Stimulated activated CD4-positive, alpha-beta T cell treated with anti-CD3 and anti-CD28 coated beads, Interleukin-1b, Interleukin-23, amount 100 ng/mL, for 4 hours (primary cell): ENCODE results near the gene ETNPPL.
"Not testable (repeated sequence)": the region's sequence is repeated elsewhere in the genome, so short reads cannot be mapped to it uniquely, and the experiment has no call there.

Experiments used
- DNase-seq, 2 donors: peaks; one replicate each; pipeline ENCODE4 v3.0.0-alpha.2; 2020; ENCODE audit warnings: low read depth in 2 of 2

ETNPPL gene

DNA sequence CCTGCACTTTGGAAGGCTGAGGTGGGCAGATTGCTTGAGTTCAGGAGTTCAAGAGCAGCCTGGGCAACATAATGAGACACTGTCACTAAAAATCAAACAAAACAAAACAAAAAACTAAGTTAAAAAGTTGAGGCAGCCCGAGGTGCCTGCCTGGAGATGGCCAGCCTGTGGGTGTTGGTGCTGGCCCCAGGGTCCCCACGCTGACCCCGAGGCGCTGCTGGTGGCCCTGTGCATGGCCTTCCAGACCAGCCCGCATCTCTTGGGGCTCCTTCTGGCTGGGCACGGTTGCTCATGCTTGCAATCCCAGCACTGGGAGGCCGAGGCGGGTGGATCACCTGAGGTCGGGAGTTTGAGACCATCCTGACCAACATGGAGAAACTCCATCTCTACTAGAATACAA is 4.4 kb downstream of the ETNPPL start:
- no peak for DNase-seq

DNA sequence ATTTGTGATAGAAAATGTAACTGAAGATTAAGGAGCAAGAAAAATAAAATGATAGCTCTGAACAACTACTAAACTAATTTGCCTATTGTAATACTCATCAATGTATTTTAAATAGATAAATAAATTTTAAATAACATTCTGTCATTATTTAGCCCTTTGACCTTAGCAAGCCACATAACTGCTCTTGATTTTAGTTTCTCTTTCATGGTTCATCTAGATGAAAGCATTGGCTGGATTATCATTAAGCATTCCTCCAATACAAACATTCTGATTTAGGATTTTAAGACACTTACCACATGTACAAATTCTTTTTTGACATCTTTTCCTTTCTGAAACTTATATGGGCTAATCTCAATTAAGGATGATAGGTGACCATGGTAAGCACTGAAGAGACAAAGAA is 8.5 kb downstream of the ETNPPL start:
- DNase-seq: no peak

DNA sequence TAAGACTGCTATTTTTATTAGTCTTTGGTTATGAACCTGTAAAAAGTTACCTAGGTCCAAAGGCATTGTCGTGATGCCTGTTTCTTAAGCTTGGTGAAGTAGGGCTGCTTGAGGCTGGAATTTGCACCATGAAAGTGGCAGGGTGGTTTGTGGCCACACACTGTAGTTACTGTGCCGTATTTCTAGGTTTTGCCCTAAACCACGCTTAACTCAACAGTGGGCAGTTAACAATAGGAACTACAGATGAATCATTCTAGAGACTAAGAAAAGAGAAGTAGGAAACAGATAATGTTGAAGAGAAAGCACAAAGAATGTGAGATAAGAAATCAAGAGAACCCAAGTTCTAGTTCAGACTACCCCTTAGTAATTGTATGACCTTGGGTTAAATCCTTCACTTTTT is 11.5 kb downstream of the ETNPPL start:
- DNase-seq: no peak

GRCh38 chr4:108749119-108749518 is 13.7 kb downstream of the ETNPPL start:
- DNase-seq: no peak

DNA sequence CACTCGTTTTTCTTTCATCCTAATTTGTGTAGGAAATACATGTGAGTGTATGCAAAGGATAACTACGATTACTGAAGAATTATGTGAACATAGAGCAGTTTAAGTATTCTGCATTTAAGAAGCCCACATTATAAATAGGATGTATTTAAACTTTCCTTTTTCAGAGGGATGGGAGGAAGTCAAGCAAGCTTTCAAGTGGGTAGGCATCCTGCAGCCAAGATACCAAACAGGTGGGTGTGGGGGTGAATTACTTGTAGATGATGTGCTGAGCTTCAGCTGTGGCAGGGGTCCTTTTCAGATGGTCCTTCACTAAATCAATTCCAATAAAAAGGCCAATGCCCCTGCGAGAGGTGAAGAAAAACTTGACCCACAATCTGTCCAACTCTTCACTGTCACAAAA is 16.3 kb downstream of the ETNPPL start:
- no peak for DNase-seq

DNA sequence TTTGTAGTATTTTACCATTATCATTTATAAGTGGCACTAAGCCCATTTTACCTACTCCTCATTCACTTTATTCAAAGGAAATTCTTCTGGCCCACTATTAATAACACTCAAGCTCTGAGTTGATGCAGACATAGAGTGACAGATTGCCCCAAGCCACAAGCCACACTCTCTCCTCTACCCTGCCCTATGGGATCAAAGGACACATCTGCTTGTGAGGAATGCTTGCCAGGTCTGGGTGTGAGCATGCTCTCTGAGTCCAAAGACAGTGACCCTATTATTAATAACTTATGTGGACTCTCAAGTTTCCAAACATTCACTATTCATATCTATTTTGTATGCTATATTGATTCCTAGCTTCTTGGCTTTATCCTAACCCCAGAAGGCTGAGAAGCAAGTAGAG is 18.5 kb downstream of the ETNPPL start:
- no peak for DNase-seq

DNA sequence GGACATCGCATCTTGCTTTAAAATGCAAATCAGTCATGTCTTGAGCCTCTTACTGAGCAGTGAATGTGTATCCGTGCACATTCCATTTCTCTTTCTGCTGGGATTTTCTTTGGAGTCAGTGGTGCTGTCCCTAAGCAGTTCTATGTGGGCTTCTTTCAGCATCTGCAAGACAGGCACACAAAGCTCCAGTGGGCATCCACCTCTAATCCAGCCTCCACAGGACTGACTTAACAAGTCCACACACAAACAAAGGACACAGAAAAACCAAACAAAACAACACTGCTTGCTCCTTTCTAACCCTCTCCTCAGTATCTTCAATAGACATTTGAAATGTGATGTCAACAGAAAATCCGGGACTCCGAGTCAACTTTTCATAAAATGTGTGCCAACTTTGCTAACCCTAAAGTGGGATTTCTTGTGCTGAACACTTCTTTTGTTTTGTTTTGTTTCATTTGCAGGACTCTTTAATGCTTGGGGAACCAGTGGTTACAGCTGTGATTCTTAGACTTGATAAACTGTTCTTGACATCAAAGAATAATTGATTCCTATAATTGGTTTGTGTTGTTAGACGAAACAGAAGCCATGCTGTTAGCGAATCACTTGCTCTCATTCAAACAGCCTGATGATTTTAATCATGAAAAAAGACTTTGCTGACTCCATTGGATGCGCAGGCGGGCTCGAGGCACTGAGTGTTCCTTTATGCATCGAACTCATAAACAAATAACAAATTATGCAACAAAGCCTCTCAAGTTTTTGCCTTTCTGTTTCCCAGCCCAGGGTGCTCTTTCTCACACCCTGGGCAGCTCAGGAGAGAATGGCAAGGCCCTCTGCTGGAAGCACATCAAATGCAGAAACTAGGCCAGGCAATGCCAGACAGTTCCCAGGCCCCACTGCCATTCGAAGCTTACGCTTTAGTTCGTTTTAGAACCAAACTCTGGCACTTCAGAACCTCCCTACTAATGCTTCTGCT is 20.1 kb downstream of the ETNPPL start:
- no peak for DNase-seq

DNA sequence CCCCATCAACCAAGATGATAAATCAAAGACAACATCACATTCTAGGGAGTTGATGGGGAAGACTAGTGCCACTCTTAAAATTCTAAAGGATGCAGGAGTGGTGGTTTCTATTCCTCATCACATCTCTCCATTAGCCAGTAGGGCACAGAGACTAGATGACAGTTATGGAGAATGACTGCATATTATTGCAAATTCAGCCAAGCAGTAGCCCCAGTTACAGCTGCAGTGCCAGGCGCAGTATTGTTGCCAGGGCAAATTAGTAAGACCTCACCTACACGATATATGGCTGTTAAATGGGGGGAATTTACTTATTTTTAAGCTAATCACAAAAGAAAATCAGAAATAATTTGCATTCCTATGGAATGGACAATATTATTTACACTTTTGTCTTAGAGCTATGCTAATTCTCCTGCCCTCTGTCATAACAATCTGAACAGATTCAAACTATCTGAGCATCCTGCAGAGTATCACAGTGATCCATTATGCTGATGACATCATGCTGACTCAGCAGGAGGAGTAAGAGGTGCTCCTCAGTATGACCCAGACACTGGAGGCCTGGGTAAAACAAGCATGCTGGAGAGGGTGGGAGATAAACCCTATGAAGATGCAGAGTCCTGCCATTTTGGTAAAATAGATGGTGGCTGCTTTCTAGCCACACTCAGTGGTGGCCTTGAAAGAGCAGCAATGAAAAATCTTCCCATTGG is 24.7 kb downstream of the ETNPPL start:
- no peak for DNase-seq

- no peak for DNase-seq
Observed at GRCh38 chr4:108731006-108731405, 31.8 kb downstream of the ETNPPL start.

- DNase-seq: no peak
Observed at GRCh38 chr4:108730579-108730978, 32.3 kb downstream of the ETNPPL start.

- DNase-seq: no peak
Observed at GRCh38 chr4:108729731-108730130, 33.1 kb downstream of the ETNPPL start.

DNA sequence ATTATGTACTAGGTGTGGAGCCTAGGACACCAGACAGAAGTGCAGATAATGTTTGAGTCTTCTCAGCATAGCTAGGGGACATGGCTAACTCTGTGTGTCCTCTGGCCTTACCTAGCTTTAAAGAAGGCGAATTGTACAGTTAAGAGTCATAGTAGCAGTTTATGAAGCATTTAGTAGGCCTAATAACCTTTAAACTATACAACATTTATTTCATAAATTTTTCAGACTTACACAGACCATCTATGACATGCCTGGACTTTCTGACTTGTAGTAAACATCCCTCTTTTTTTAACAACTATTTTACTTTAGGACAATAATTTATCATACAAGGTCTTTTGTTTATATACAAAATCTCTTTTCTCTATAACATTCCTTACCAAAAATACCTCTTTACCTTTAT is 37.4 kb downstream of the ETNPPL start:
- DNase-seq: no peak

DNA sequence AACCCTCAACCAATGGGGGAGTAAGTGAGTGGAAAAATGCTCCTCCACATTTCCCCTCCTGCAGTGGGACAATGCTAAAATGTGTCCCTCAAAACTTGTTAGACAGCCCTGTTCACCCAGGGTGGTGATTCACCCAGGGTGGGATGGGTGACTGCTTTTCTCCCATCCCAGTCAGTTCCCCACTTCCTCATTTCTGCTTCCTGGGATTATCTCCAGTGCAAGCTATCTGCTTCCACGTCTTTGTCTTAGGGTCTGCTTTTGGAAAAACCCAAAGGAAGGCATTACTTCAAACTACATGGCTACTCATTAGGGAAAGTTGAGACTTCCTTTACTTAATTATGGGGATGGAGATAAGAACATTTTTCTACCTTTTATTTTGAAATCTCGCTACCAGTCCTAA is 45.5 kb downstream of the ETNPPL start:
- DNase-seq: no peak

GRCh38 chr4:108716340-108716739 is 46.5 kb downstream of the ETNPPL start:
- DNase-seq: no peak

GRCh38 chr4:108714880-108715279 is 48.0 kb downstream of the ETNPPL start:
- DNase-seq: no peak

GRCh38 chr4:108710578-108710977 is 52.3 kb downstream of the ETNPPL start:
- not testable (repeated sequence) for DNase-seq

DNA sequence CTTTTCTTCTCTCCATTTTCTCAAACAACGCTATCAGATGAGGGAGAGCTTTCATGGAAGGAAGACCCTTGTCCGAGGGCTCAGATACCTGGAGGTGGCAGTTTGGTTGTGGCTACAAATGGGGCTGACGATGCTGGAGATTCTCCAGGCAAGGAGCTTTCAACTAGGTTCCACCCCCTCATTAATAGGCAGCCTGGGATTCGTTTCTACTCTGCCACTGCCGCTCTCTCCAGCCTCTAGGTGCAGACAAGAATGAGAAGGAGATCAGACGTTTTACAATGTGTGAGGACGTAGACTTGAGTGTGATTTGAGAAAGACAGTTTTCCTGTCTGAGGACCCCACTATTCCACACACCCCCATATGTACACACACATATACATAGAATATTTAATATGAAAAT is 53.1 kb downstream of the ETNPPL start:
- DNase-seq: no peak

DNA sequence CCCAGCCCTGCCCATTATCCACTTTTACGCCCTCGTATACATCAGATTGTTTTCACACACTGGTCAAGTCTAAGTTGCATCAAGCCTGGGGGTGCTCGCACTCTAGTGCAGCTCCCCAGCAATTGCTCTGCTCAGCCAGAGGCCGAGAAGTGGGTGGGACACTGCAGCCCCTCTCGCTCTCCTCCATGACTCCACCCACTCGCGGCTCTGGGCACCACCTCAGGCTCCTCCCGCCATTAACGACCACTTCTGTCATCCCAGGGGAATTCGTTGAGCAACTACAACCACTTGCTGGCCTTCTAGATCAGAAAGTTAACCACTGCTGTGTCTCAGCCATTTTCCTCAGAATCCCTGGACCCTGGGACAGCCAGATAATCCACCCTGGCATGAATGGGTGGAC is 53.6 kb downstream of the ETNPPL start:
- no peak for DNase-seq

DNA sequence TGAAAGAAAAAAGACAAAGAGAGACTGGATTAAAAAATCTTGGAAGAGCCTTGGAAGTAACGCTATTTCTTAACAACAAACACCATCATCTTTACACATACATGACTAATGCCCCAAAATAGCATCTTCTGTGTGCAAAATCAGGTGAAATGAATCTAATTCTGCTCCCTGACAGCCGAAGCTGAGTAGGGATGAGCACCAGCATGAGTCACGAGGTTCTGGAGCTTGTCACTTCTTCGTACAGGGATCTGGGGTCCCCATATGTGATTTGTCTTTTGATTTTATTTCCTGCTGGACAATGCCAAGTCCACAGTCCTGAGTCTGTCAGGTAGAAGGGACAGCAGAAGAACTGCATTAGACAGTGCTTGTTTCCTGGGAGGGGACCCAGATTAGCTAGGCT is 56.6 kb downstream of the ETNPPL start:
- no peak for DNase-seq

- no peak for DNase-seq
Observed at GRCh38 chr4:108703966-108704365, 58.9 kb downstream of the ETNPPL start.

DNA sequence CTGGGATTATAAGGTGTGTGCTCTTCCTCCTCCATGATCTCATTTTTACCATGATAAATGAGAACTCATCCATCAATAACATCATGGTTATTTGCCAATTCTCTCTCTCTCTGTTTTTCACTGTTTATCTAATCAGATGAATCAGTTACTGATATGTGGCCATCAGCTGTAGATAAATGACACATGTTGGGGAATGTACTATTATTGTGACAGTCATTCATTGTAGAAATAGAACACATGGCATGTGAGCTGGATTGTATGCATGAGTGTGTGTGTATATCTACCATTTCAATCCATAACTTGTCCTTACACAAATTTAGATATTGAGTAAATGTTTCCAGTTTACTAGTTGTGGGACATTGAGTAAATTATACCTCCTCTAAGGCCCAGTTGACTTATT is 59.5 kb downstream of the ETNPPL start:
- DNase-seq: no peak

DNA sequence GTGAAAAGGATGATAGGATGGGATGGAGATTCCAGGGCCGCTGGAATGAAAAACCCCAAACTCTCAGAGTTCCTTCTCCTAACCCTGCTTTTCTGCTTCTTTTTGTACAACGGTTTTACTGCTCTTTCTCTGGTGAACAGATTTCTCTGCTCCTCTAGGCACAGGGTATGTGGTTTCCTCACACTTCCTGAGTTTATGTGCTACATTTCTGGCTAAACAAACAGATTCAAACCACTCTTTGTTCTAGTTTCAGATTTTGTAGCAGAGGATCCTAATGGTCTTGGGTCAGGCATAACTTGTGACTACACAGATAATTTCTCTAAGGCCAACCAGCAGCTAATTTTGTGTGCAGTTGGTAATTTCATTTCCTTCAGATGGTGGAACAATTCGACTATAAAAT is 59.9 kb downstream of the ETNPPL start:
- DNase-seq: no peak

DNA sequence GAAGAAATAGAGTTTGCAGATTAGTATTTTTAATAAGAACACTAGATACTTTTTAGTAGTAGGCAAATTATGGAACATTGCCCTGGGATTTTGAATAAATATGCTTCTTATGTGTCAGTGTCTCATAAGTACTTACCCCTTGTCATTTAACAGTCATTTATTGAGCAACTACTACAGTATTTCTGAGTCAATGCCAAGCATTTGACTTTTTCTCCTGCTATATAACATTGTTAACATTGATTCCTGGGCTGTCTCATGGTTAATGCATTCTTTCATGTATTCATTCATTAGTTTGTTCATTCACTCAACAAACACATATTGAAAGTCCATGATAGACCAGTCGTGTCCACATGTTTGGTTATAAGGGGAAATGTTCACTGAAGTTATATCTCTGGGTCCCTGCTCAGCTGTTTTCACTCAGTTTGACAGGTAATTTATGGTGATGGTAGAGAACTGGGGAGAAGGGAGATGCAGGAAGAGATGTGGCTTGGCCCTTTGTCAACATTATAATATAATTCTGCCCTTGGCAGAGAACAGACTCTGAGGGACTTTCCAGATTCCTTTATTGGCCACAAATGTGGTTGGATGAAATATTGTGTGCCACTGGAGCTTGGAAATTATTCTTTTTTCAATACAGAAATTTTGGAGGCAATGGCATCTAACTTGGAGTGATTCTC is 62.6 kb downstream of the ETNPPL start:
- no peak for DNase-seq
